GM19395 (cell line): ENCODE data around the gene PRICKLE4.

ENCODE experiments used
- ATAC-seq: cut with Tn5 transposase; IDR thresholded peaks from one replicate; pipeline ENCODE4 v1.9.1; 2021; ENCODE audit warnings: mild to moderate bottlenecking, moderate library complexity; ENCODE audit not compliant: unreplicated experiment

The PRICKLE4 gene

DNA sequence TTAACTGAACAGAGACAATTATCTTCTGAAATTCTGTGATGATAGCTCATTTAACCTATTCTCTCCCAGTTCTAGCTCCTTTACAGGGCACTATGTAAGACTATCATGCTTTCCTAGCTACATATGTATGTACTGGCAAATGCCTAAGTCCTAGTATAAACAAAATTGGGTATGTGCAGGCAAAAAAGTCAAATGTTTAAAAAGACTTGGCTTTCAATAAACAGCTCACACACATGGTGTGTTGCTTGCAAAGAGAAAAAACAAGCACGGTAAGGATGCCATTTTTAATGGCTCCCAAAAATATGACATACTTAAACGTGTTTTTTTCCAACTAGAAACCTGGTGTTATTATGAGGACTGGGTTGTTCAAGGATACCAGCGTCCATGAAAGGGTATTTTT lies 51.7 kb downstream of the PRICKLE4 start:
- ATAC-seq = no peak

DNA sequence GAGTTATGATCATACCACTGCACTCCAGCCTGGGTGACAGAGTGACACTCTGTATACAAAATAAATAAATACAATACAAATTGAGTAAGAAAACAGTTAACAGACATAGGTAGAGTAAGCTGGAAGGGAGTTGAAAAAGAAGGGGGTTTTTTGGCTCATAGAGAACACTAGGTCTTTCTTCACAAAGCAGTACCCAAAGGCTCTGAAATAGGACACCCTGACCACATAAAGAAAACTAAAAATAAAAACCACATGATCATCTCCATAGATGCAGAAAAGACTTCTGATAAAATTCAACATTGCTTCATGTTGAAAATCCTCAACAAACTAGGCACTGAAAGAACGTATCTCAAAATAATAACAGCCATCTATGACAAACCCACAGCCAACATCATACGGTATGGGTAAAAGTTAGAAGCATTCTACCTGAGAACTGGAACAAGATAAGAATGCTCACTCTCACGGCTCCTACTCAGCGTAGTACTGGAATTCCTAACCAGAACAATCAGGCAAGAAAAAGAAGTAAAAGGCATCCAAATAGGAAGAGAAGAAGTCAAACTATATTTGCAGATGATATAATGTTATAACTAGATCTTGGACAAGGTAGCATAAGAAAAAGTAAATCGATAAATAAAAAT lies 55.6 kb downstream of the PRICKLE4 start:
- ATAC-seq = no peak

DNA sequence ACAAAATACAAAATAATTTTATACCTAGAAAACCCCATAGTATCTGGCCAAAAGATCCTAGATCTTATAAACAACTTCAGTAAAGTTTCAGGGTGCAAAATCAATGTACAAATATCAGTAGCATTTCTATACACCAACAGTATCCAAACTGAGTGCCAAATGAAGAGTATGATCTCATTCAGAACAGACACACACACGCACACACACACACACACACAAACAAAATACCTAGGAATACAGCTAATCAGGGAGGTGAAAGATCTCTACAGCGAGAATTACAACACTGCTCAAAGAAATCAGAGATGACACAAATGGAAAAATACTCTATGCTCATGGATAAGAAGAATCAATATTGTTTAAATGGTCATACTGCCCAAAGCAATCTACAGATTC lies 56.1 kb downstream of the PRICKLE4 start:
- ATAC-seq = no peak
